Right cardiac atrium (tissue), 5 donors: Measurements from ENCODE around the gene IGSF3. TPM values are rescaled to one million over a fixed set of nuclear protein-coding genes. Genes with fewer than 3 reads are reported as not detected.
A peak's percentile ranks its signal among the peaks of the same experiment; 100 is the strongest.

Experiments
- ATAC-seq, 2 donors: fragments of 200-7000 bp; cut with Tn5 transposase; one replicate each; pipeline versions ENCODE4 v1.8.0 to v1.9.1; 2020; ENCODE audit warnings: moderate library complexity in 2 of 2, mild to moderate bottlenecking in 1 of 2
- DNase-seq, 3 donors: peaks; one replicate each; pipeline ENCODE4 v3.0.0-alpha.2; 2020
- H3K27ac ChIP-seq: one replicate; pipeline ENCODE4 v1.5.1; 2013; ENCODE audit warnings: mild to moderate bottlenecking, low read length, control low read depth, moderate library complexity
- H3K27me3 ChIP-seq: one replicate; pipeline ENCODE4 v1.6.1; 2013; ENCODE audit not compliant: control insufficient read depth, insufficient read depth
- H3K4me1 ChIP-seq: one replicate; pipeline ENCODE4 v1.6.1; 2013; ENCODE audit warnings: low read length; ENCODE audit not compliant: control insufficient read depth, insufficient read depth
- H3K4me3 ChIP-seq: one replicate; pipeline ENCODE4 v1.5.1; 2013; ENCODE audit warnings: low read length, control low read depth
- H3K9me3 ChIP-seq: one replicate; pipeline ENCODE4 v1.6.1; 2013; ENCODE audit warnings: low read length; ENCODE audit not compliant: control insufficient read depth
- WGBS: extraction: QIAGEN DNeasy Blood & Tissue Kit; methylation state at CpG from one replicate; pipeline ENCODE4 v1.1.7; 2013; 5-methylcytosine and 5-hydroxymethylcytosine counted together
- intact Hi-C, 4 donors: fragments of 100-400 bp; cut with DNase I; formaldehyde crosslinking; loops; one replicate each; pipeline versions ENCODE4 v1.11.0 to v1.14.0; 2022 to 2023
- polyA plus RNA-seq: library from polyadenylated mRNA; stranded (reverse); fragments of 200-250 nt; gene quantifications from one replicate; pipeline ENCODE4 v1.2.3, GENCODE V29; 2013
- total RNA-seq, 4 donors: library from RNA; stranded (reverse); fragmentation: NEBNext Ultra II Directional; extraction: Animal tissue kit (Norgen Biotek cat#: 25700); gene quantifications; one replicate each; pipeline ENCODE4 v1.2.1, GENCODE V29; 2021
- donor health status: healthy with polysubstance abuse.
- donor health status: DM: no; HTN: yes; CAD: no.
- donor health status: DM: no; HTN: no; CAD: no.
- donor health status: DM: no; HTN: yes; CAD: no; lungs with severe emphysema.
- donor health status: DM: yes; HTN: yes; CAD: no.

Gene IGSF3
- total and polyA plus RNA-seq, 5 donors = 5.0 to 15.5 (median 13.0) TPM

GRCh38 chr1:116553386-116554115, 114.0 kb downstream of the IGSF3 start:
- no peak overlapping the region for H3K4me3 ChIP-seq

DNA sequence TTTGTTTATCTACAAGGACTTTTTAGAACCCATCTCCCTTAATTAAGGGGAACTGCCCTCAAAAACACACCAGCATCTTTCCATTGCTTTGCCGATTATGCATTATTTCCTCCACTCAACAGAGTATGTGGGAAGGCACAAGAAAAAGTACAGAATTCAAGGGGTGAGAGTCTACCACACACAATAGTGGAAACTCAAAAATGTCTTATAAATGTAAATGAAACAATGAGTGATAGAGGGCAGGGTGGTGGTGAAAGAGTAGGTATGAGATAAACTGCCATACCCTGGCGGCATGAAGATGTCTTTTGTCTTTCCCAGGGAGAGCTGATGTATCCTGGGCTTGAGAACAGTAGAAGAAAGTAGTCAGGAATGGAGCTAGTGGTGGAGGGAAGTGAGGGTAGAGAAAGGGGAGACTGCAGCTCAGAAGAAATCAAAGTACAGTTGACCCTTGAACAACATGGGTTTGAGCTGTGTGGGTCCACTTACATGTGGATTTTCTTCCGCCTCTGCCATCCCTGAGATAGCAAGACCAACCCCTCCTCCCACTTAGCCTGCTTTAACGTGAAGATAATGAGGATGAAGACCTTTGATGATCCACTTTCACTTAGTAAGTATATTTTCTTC, 121.1 kb downstream of the IGSF3 start:
- Histone ChIP-seq H3K4me3 (no peak overlapping the region), H3K4me1 (no peaks in the 10 kb centered on the region), H3K27me3 (no peaks in the 10 kb centered on the region), H3K9me3 (no peaks in the 10 kb centered on the region), H3K27ac (no peak overlapping the region)
- 87% methylated on average over 4 of the region's 4 CpGs for WGBS
- DNase-seq (no peak), ATAC-seq (no peak)
- intact Hi-C loops = no loop called here

More at GRCh38 chr1:116553386-116554115, 114.0 kb downstream of the IGSF3 start:
- DNase-seq = no peak
- H3K27ac ChIP-seq = no peak overlapping the region
- intact Hi-C loops = no loop called here
- no peaks in the 10 kb centered on the region for H3K9me3 ChIP-seq
- ATAC-seq = no peak
- H3K27me3 ChIP-seq = no peaks in the 10 kb centered on the region
- peaks cover 12% of the 10 kb centered on the region for H3K4me1 ChIP-seq
- 98% methylated on average over 1 of the region's 1 CpG for WGBS

DNA sequence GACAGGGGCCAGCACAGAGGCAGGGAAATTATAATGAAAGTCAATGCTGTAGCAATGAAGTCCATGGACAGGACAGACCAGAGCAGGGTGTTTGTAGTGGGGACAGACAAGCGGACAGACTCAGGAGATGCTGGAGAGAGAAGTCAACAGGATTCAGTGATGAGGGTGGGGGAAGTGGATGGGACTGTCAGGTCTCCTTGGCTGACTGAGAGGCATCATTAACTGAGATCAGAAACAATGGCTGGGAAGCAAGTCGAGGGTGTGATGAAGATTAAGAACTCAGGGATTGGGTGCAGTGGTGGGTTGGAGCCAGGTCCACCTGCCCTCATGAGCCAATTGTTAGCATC, 122.2 kb downstream of the IGSF3 start:
- Histone ChIP-seq H3K9me3 (no peaks in the 10 kb centered on the region), H3K4me3 (no peak overlapping the region), H3K27me3 (no peaks in the 10 kb centered on the region), H3K4me1 (no peaks in the 10 kb centered on the region), H3K27ac (no peak overlapping the region)
- WGBS = 91% methylated on average over 2 of the region's 2 CpGs
- intact Hi-C loops = no loop called here
- DNase-seq = no peak
- ATAC-seq = no peak

DNA sequence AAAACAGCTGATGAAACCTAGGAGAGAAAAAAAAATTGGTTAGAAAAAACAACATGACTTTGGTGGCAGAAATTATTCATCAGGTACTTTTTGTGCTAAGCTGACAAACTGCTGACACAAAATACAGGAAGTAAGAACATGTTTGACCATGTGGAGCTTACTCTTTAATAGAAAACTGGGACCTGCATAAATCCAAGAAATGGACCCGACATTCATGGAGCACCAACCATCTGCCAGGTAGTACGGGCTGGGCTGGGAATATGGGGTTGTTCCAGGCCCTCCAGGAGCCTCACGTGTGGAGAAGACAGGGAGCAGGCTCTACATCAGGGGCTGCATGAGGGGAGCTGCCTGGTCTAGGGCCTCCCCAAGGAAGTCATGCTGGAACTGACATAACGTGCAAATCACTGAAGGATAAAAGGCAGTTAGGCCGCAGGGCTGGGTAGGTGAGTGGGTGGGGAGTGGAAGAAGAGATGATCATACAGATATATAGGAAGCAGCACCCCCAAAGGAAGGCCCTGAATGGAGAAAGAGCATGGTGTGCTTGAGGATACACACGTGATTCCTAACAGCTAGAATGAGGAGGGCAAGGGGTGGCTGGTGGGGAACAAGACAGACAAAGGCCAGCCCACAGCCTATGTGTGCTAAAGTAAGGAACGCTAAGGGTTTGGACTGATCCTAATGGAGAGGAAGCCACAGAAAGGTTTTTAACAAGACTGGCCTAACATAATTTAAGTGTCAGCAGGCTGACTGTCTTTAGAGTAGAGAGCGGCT, 122.8 kb downstream of the IGSF3 start:
- H3K27me3 ChIP-seq = no peaks in the 10 kb centered on the region
- no peak for DNase-seq
- intact Hi-C loops = no loop called here
- no peaks in the 10 kb centered on the region for H3K9me3 ChIP-seq
- H3K27ac ChIP-seq = no peak overlapping the region
- H3K4me1 ChIP-seq = no peaks in the 10 kb centered on the region
- 92% methylated on average over 8 of the region's 8 CpGs for WGBS
- ATAC-seq = no peak
- no peak overlapping the region for H3K4me3 ChIP-seq

- DNase-seq (no peak), ATAC-seq (no peak)
- Histone ChIP-seq H3K4me3 (no peak overlapping the region), H3K27ac (no peak overlapping the region), H3K4me1 (no peaks in the 10 kb centered on the region), H3K27me3 (no peaks in the 10 kb centered on the region), H3K9me3 (no peaks in the 10 kb centered on the region)
- intact Hi-C loops = no loop called here
These were observed 127.4 kb downstream of the IGSF3 start for GRCh38 chr1:116540088-116540487.

GRCh38 chr1:116538544-116538943, 129.0 kb downstream of the IGSF3 start:
- WGBS = 97% methylated on average over 1 of the region's 1 CpG
- H3K4me1 ChIP-seq = no peaks in the 10 kb centered on the region
- no peaks in the 10 kb centered on the region for H3K9me3 ChIP-seq
- peak in 1 of 2 donors; percentile 36 for ATAC-seq
- H3K4me3 ChIP-seq = no peak overlapping the region
- no peak for DNase-seq
- H3K27me3 ChIP-seq = no peaks in the 10 kb centered on the region
- H3K27ac ChIP-seq = no peak overlapping the region
- intact Hi-C loops = no loop called here

DNA sequence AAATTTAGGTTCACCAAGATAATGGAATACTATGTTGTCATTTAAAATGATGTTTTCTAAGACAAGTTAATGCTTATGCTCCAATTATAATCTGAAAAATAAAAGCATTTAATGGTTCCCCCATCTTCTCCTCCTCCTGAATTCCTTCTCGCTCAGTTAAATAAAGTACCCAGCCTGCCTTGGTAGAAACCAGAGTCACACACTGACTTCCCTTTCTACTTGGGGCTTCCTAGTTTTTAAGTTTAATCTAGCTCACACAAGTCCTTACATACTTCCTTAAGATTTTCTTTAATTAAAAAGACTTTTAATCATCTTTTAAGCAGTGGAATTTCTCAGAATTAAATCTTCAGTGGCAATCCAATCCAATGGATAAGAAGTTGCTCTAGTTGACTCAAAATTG, 129.6 kb downstream of the IGSF3 start:
- WGBS = 89% methylated on average over 1 of the region's 1 CpG
- DNase-seq = no peak
- intact Hi-C loops = no loop called here

GRCh38 chr1:116537040-116537831, 130.3 kb downstream of the IGSF3 start:
- WGBS = 86% methylated on average over 3 of the region's 3 CpGs
- Histone ChIP-seq H3K4me1 (no peaks in the 10 kb centered on the region), H3K4me3 (no peak overlapping the region), H3K27me3 (no peaks in the 10 kb centered on the region), H3K27ac (no peak overlapping the region), H3K9me3 (no peaks in the 10 kb centered on the region)
- no peak for DNase-seq
- no peak for ATAC-seq
- intact Hi-C loops = no loop called here

More for the DNA sequence above, 129.6 kb downstream of the IGSF3 start:
- ATAC-seq = no peak
- Histone ChIP-seq H3K4me1 (no peaks in the 10 kb centered on the region), H3K4me3 (no peak overlapping the region), H3K9me3 (no peaks in the 10 kb centered on the region), H3K27me3 (no peaks in the 10 kb centered on the region), H3K27ac (no peak overlapping the region)

DNA sequence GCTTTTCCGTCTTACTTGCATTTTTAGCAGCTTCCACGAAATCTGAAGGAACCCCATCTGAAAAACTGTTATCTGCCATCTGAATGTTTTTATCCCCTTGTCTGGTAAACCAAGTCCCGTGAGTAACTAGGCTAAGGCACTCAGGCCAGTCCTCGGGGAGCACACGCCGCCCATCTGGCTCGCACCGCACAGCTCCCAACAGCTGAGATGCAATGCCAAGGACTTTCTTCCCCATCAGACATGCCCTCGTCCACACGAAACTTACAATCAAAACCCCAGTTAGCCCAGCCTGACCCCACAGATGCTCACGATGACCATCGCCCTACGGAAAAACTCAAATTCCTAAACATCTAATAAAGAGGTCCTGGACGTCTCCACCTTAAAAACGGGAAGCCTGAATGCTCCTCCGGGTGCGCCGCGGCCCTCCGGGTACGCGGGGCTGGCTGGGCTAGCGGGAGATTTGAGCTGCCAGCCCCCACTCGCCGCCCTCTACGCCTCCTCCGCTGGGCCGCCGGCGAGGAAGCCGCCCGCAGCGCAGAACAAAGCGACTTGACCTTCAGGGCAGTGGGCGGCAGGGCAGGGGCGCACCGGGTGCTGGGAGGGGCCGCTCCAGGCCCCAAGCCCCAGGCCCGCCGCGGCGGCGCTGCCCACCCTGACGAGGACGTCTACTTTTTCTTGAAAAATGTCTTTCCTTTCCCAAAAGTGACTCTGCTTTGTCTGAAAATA, 133.4 kb downstream of the IGSF3 start:
- H3K27ac ChIP-seq = no peak overlapping the region
- DNase-seq (no peak), ATAC-seq (no peak)
- H3K9me3 ChIP-seq = no peaks in the 10 kb centered on the region
- WGBS = 83% methylated on average over 45 of the region's 45 CpGs
- no peaks in the 10 kb centered on the region for H3K4me1 ChIP-seq
- H3K27me3 ChIP-seq = no peaks in the 10 kb centered on the region
- no peak overlapping the region for H3K4me3 ChIP-seq
- intact Hi-C loops = no loop called here

DNA sequence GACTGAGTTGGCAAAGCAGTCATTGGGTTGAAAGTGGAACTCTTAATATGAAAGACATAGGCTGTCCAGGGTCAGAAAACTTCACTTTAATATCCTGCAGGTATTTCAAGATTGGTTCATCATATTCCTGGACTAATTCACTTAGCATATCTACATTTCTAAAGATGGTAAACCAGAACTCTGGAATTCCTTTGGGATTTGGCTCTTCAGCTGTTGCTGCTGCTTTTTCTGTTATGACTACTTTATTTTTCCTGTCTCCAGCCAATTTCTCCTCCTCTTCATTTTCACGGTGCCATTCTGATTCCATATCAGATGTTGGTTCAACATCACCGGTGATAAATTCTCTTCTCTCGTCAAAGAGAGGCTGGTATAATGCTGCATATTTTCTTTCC, 134.1 kb downstream of the IGSF3 start:
- DNase-seq = no peak
- WGBS = 75% methylated on average over 3 of the region's 3 CpGs
- no peak for ATAC-seq
- Histone ChIP-seq H3K27me3 (no peaks in the 10 kb centered on the region), H3K9me3 (no peaks in the 10 kb centered on the region), H3K4me1 (no peaks in the 10 kb centered on the region), H3K27ac (no peak overlapping the region), H3K4me3 (no peak overlapping the region)
- intact Hi-C loops = no loop called here
